AG04449 (cell line): ENCODE data around the gene C1orf226.

Source experiments
- CTCF ChIA-PET: fragments of 350-600 bp; formaldehyde crosslinking; extraction: SDS; loops from one replicate; lab custom pipeline; 2021; ENCODE audit warnings: antibody characterized with exemption; lab: Yijun Ruan, JAX
- POLR2A ChIA-PET: fragments of 400-600, 350-600 bp; formaldehyde crosslinking; extraction: SDS; loops from one replicate; lab custom pipeline; 2020; ENCODE audit warnings: antibody characterized with exemption, inconsistent platforms; lab: Yijun Ruan, JAX
- DNase-seq: peaks from one replicate; pipeline ENCODE4 v3.0.0-alpha.2; 2010; ENCODE audit warnings: low read depth, low spot score
- H3K4me3 ChIP-seq: 2 replicates; pipeline ENCODE4 v1.5.1; 2011; ENCODE audit warnings: low read depth, mild to moderate bottlenecking, control low read depth, low read length
- CTCF ChIP-seq: IDR thresholded peaks from one replicate; pipeline ENCODE4 v1.5.1; 2011; ENCODE audit warnings: mild to moderate bottlenecking, moderate library complexity, low read length, control low read depth, inconsistent platforms; ENCODE audit not compliant: insufficient read depth; ENCODE audit errors: missing control alignments

The C1orf226 gene

GRCh38 chr1:162381383-162381782 lies at the start of gene C1orf226:
TSS of gene C1orf226 (plus strand) at chr1:162381728. CDS start at chr1:162381902, 174 bp downstream.
- ChIA-PET POLR2A (no interaction called here), CTCF (interaction anchor here (0.8 to 2.9 kb wide), 3 partner anchors 11 to 325 kb away, joined by 3 to 24 read pairs (median 3); no protein-coding TSS in a partner anchor)
- no peak for DNase-seq
- no peak for TF ChIP-seq CTCF
- H3K4me3 ChIP-seq = no peak within 1 kb of the TSS

GRCh38 chr1:162333991-162334390 lies 47.5 kb upstream of the C1orf226 start:
- TF ChIP-seq CTCF = no peak
- no peak for DNase-seq
- CTCF ChIA-PET = interaction anchor here (1.1 kb wide), 1 partner anchor 278 kb away, joined by 3 read pairs; no protein-coding TSS in a partner anchor
- H3K4me3 ChIP-seq = no peak overlapping the region
- POLR2A ChIA-PET = no interaction called here

GRCh38 chr1:162335126-162335525 lies 46.4 kb upstream of the C1orf226 start:
- no peak for TF ChIP-seq CTCF
- DNase-seq = no peak
- POLR2A ChIA-PET = no interaction called here
- CTCF ChIA-PET = interaction anchor here (1.1 kb wide), 1 partner anchor 279 kb away, joined by 3 read pairs; no protein-coding TSS in a partner anchor
- H3K4me3 ChIP-seq = no peak overlapping the region

- ChIA-PET POLR2A (no interaction called here), CTCF (no interaction called here)
- TF ChIP-seq CTCF = no peak
- DNase-seq = no peak
- H3K4me3 ChIP-seq = no peak overlapping the region
Observed at GRCh38 chr1:162336621-162337285, 44.8 kb upstream of the C1orf226 start.

GRCh38 chr1:162342452-162342983 lies 39.0 kb upstream of the C1orf226 start:
- no peak for TF ChIP-seq CTCF
- DNase-seq = no peak
- POLR2A ChIA-PET = no interaction called here
- CTCF ChIA-PET = interaction anchor here (1.0 kb wide), 1 partner anchor 15 kb away, joined by 4 read pairs; no protein-coding TSS in a partner anchor
- no peak overlapping the region for H3K4me3 ChIP-seq

GRCh38 chr1:162343470-162343869 lies 38.1 kb upstream of the C1orf226 start:
- POLR2A ChIA-PET = no interaction called here
- TF ChIP-seq CTCF = no peak
- no peak for DNase-seq

More at GRCh38 chr1:162343470-162343869, 38.1 kb upstream of the C1orf226 start:
- no peak overlapping the region for H3K4me3 ChIP-seq
- CTCF ChIA-PET = no interaction called here
